Mesenchymal stem cell (in vitro differentiated cells and primary cell): ENCODE results near the gene KIAA1671.

ENCODE experiments used
- DNase-seq: peaks from one replicate; pipeline ENCODE4 v3.0.0-alpha.2; 2013
- H2AFZ ChIP-seq: one replicate; pipeline ENCODE4 v1.6.1; 2013; ENCODE audit warnings: low read depth, mild to moderate bottlenecking, control low read depth, inconsistent platforms, low read length, moderate library complexity
- H2AK5ac ChIP-seq: 2 replicates; pipeline ENCODE4 v1.6.1; 2013; ENCODE audit warnings: low read length, moderate library complexity, mild to moderate bottlenecking, inconsistent platforms; ENCODE audit not compliant: severe bottlenecking
- H2BK120ac ChIP-seq: one replicate; pipeline ENCODE4 v1.6.1; 2013; ENCODE audit warnings: low read depth, mild to moderate bottlenecking, inconsistent platforms, low read length, moderate library complexity
- H2BK12ac ChIP-seq, 2 experiments: one replicate each; pipeline ENCODE4 v1.6.1; 2013; ENCODE audit warnings: inconsistent platforms in 2 of 2, low read length in 2 of 2, mild to moderate bottlenecking in 2 of 2, moderate library complexity in 2 of 2, control low read depth in 1 of 2
- H2BK15ac ChIP-seq: one replicate; pipeline ENCODE4 v1.6.1; 2013; ENCODE audit warnings: mild to moderate bottlenecking, low read depth, inconsistent platforms; ENCODE audit not compliant: poor library complexity, severe bottlenecking
- H2BK5ac ChIP-seq: 2 replicates; pipeline ENCODE4 v1.6.1; 2013; ENCODE audit warnings: low read depth, mild to moderate bottlenecking, low read length, control low read depth, inconsistent platforms; ENCODE audit not compliant: poor library complexity, severe bottlenecking
- H3K14ac ChIP-seq, 2 experiments: one replicate each; pipeline ENCODE4 v1.6.1; 2013; ENCODE audit warnings: inconsistent platforms in 2 of 2, low read length in 2 of 2, control low read depth in 1 of 2, mild to moderate bottlenecking in 1 of 2, moderate library complexity in 1 of 2
- H3K18ac ChIP-seq, 2 experiments: one replicate each; pipeline ENCODE4 v1.6.1; 2013; ENCODE audit warnings: inconsistent platforms in 2 of 2, low read length in 2 of 2, control low read depth in 1 of 2, low read depth in 1 of 2, mild to moderate bottlenecking in 1 of 2
- H3K23ac ChIP-seq, 2 experiments: one replicate each; pipeline ENCODE4 v1.6.1; 2013; ENCODE audit warnings: inconsistent platforms in 2 of 2, low read length in 2 of 2, mild to moderate bottlenecking in 2 of 2, moderate library complexity in 2 of 2, control low read depth in 1 of 2
- H3K27ac ChIP-seq: 2 replicates; pipeline ENCODE4 v1.5.1; 2013; ENCODE audit warnings: mild to moderate bottlenecking, moderate library complexity, low read length, control low read depth, inconsistent platforms; ENCODE audit not compliant: poor library complexity, severe bottlenecking
- H3K27me3 ChIP-seq, 2 experiments: 2 replicates each; pipeline versions ENCODE4 v1.6.1 to v1.7.0; 2013; ENCODE audit warnings: low read length in 2 of 2, mild to moderate bottlenecking in 2 of 2, moderate library complexity in 2 of 2, control low read depth in 1 of 2, inconsistent platforms in 1 of 2; ENCODE audit not compliant: control insufficient read depth in 1 of 2, insufficient read depth in 1 of 2
- H3K36me3 ChIP-seq, 2 experiments: 2 replicates each; pipeline versions ENCODE4 v1.6.1 to v1.7.0; 2013; ENCODE audit warnings: low read length in 2 of 2, control low read depth in 1 of 2, inconsistent platforms in 1 of 2, low read depth in 1 of 2, mild to moderate bottlenecking in 1 of 2; ENCODE audit not compliant: insufficient read depth in 2 of 2, control insufficient read depth in 1 of 2
- H3K4ac ChIP-seq, 2 experiments: one replicate each; pipeline ENCODE4 v1.6.1; 2013; ENCODE audit warnings: inconsistent platforms in 2 of 2, low read length in 2 of 2, mild to moderate bottlenecking in 2 of 2, moderate library complexity in 2 of 2, control low read depth in 1 of 2, low read depth in 1 of 2
- H3K4me1 ChIP-seq: 2 replicates; pipeline ENCODE4 v1.6.1; 2013; ENCODE audit warnings: low read depth, low read length, control low read depth; ENCODE audit not compliant: control insufficient read depth, insufficient read depth
- H3K4me2 ChIP-seq: 2 replicates; pipeline ENCODE4 v1.6.1; 2013; ENCODE audit warnings: low read length, mild to moderate bottlenecking, inconsistent platforms; ENCODE audit not compliant: poor library complexity, severe bottlenecking
- H3K4me3 ChIP-seq, 2 experiments: 2 replicates each; pipeline versions ENCODE4 v1.5.1 to v1.7.0; 2013; ENCODE audit warnings: low read length in 2 of 2, mild to moderate bottlenecking in 2 of 2, control low read depth in 1 of 2, low read depth in 1 of 2; ENCODE audit not compliant: insufficient read depth in 1 of 2
- H3K79me1 ChIP-seq: replicated peaks from 2 replicates; pipeline ENCODE4 v1.6.1; 2013; ENCODE audit warnings: mild to moderate bottlenecking, control low read depth, low read length, inconsistent platforms; ENCODE audit not compliant: poor library complexity, severe bottlenecking
- H3K9ac ChIP-seq: 2 replicates; pipeline ENCODE4 v1.7.0; 2013; ENCODE audit warnings: mild to moderate bottlenecking, low read length, moderate library complexity
- H3K9me3 ChIP-seq: 2 replicates; pipeline ENCODE4 v1.7.0; 2013; ENCODE audit warnings: mild to moderate bottlenecking, low read length; ENCODE audit not compliant: control insufficient read depth
- H4K8ac ChIP-seq: one replicate; pipeline ENCODE4 v1.6.1; 2013; ENCODE audit warnings: inconsistent platforms, mild to moderate bottlenecking, low read length, moderate library complexity
- H4K91ac ChIP-seq: one replicate; pipeline ENCODE4 v1.6.1; 2013; ENCODE audit warnings: mild to moderate bottlenecking, low read length, inconsistent platforms
- WGBS: methylation state at CpG from one replicate; pipeline ENCODE4 v1.1.7; 2013; ENCODE audit warnings: mixed read lengths; 5-methylcytosine and 5-hydroxymethylcytosine counted together

The KIAA1671 gene

DNA sequence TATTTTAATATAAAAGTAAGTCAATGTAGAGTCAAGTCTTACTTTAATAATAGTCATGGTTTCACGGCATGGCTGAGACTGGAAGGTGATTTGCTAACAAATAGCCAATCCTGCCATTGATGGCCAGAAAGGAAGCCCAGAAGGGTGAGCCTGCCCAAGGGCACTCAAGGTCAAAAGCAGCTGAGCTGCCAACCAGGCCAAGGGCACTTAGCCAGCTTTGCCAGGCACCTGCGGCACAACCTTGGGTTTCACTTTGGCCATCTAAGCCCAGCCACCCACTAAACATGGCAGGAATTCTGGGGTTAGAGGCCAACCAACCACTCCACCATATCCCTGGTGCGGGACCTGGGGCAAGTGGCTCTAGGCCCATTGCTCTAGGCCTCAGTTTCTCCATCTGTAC lies 10.2 kb upstream of the KIAA1671 start:
- Histone ChIP-seq H3K27ac (no peak overlapping the region), H3K23ac (no peak overlapping the region), H2AK5ac (no peak overlapping the region), H4K8ac (no peak overlapping the region), H3K79me1 (no peaks in the 10 kb centered on the region), H3K4me1 (no peaks in the 10 kb centered on the region), H2BK12ac (no peak overlapping the region), H3K4me3 (no peak overlapping the region), H2BK120ac (no peak overlapping the region), H3K4ac (no peak overlapping the region), H2BK5ac (no peak overlapping the region), H3K18ac (no peak overlapping the region), H2BK15ac (no peak overlapping the region), H2AFZ (no peak overlapping the region), H3K14ac (no peak overlapping the region), H3K36me3 (no peaks in the 10 kb centered on the region), H3K4me2 (no peak overlapping the region), H3K9me3 (no peaks in the 10 kb centered on the region), H3K27me3 (peaks cover 11 to 34% of the 10 kb centered on the region in 2 experiments), H3K9ac (no peak overlapping the region), H4K91ac (no peak overlapping the region)
- 98% methylated on average over 2 of the region's 3 CpGs for WGBS
- no peak for DNase-seq

DNA sequence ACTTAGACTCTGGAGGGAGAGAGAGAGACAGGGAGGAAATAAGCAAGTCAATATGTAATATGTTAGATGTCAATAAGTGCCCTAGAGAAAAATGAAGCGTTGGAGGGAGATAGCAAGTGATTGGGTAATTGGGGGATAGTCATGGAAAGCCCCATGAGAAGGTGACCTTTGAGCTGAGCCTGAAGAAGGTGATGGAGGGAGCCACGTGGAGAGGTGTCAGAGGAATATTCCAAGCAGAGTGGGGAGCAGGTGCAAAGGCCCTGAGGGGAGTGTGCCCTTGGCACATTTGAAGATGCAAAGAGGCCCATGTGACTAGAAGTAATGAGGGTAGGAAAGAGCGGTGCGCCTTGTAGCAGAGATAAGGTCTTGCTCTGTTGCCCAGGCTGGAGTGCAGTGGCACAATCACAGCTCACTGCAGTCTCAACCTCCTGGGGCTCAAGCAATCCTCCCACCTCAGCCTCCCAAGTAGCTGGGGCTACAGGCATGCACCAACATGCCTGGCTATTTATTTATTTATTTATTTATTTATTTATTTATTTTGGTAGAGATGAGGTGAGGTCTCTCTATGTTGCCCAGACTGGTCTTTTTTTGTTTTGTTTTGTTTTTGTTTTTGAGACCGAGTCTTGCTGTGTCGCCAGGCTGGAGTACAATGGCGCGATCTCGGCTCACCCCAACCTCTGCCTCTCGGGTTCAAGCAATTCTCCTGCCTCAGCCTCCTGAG lies 8.1 kb upstream of the KIAA1671 start:
- Histone ChIP-seq H3K14ac (no peak overlapping the region), H3K4me1 (no peaks in the 10 kb centered on the region), H3K27ac (no peak overlapping the region), H2BK15ac (no peak overlapping the region), H3K4me3 (no peak overlapping the region), H3K9me3 (no peaks in the 10 kb centered on the region), H4K8ac (no peak overlapping the region), H3K4me2 (no peak overlapping the region), H2BK12ac (no peak overlapping the region), H3K27me3 (peaks cover 14 to 33% of the 10 kb centered on the region in 2 experiments), H3K36me3 (no peaks in the 10 kb centered on the region), H3K18ac (no peak overlapping the region), H3K79me1 (no peaks in the 10 kb centered on the region), H2AK5ac (no peak overlapping the region), H3K4ac (no peak overlapping the region), H2AFZ (no peak overlapping the region), H3K23ac (no peak overlapping the region), H2BK120ac (no peak overlapping the region), H3K9ac (no peak overlapping the region), H4K91ac (no peak overlapping the region), H2BK5ac (no peak overlapping the region)
- WGBS, result 90% methylated on average over 10 of the region's 10 CpGs
- DNase-seq, result no peak

DNA sequence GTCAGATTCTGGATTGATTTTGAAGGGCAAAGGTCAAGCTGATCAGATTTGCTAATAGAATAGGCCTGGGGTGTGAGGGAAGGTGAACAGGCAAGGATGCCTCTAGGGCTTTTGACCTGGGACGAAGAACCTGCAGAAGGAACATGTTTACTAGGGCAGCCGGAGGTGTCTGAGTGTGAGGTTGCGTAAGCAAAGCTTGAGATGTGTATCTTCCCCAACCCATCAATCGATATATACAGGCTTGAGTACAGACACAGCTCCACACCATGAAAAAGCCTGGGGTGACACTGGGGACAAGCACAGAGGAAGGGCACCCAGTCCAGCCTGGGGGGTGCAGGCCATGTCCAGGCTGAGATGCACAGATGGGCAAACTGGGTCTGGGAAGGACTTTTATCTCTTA lies 7.1 kb upstream of the KIAA1671 start:
- Histone ChIP-seq H3K27ac (no peak overlapping the region), H2AFZ (no peak overlapping the region), H2BK5ac (no peak overlapping the region), H3K23ac (no peak overlapping the region), H3K27me3 (peaks cover 20 to 40% of the 10 kb centered on the region in 2 experiments), H2AK5ac (no peak overlapping the region), H3K79me1 (no peaks in the 10 kb centered on the region), H3K4ac (no peak overlapping the region), H2BK12ac (no peak overlapping the region), H3K4me1 (no peaks in the 10 kb centered on the region), H4K91ac (no peak overlapping the region), H2BK15ac (no peak overlapping the region), H4K8ac (no peak overlapping the region), H3K4me2 (no peak overlapping the region), H3K14ac (no peak overlapping the region), H3K9me3 (no peaks in the 10 kb centered on the region), H3K36me3 (no peaks in the 10 kb centered on the region), H3K9ac (no peak overlapping the region), H3K4me3 (no peak overlapping the region), H2BK120ac (no peak overlapping the region), H3K18ac (no peak overlapping the region)
- DNase-seq, result no peak
- 92% methylated on average over 4 of the region's 4 CpGs for WGBS

DNA sequence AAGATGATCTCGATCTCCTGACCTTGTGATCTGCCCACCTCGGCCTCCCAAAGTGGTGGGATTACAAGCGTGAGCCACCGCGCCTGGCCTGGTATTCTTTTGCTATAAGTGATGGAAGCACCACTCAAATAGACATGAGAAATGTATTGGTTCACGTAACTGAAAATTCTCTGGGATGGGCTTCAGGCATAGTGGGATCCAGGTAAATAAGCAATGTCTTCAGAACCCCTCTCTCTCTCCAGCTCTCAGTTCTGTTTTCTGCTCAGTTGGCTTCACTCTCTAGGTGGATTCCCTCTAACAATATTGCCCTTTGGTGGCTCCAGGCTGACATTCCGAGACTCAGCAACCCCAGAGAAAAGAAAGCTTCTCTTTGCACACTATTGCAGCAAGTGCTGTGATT lies 5.1 kb upstream of the KIAA1671 start:
- no peak overlapping the region for H2BK15ac ChIP-seq

More for the DNA sequence above, 5.1 kb upstream of the KIAA1671 start:
- Histone ChIP-seq H2BK5ac (no peak overlapping the region), H3K27ac (no peak overlapping the region), H3K14ac (no peak overlapping the region), H2AK5ac (no peak overlapping the region), H3K27me3 (peaks cover 24 to 44% of the 10 kb centered on the region in 2 experiments), H2BK12ac (no peak overlapping the region), H3K18ac (no peak overlapping the region), H2BK120ac (no peak overlapping the region), H3K9ac (no peak overlapping the region), H3K4me2 (no peak overlapping the region), H2AFZ (no peak overlapping the region), H3K79me1 (no peaks in the 10 kb centered on the region), H4K8ac (no peak overlapping the region), H3K4ac (no peak overlapping the region), H3K23ac (no peak overlapping the region), H3K9me3 (no peaks in the 10 kb centered on the region), H3K4me3 (no peak overlapping the region), H4K91ac (no peak overlapping the region), H3K36me3 (no peaks in the 10 kb centered on the region), H3K4me1 (peaks cover 4% of the 10 kb centered on the region)
- no peak for DNase-seq
- WGBS, result 92% methylated on average over 7 of the region's 7 CpGs
